ENCODE data around the gene CA5A. TPM values are rescaled to one million over a fixed set of nuclear protein-coding genes. Genes with fewer than 3 reads are reported as not detected.

The CA5A gene
- total and polyA plus RNA-seq, 2 of the 13 experiments (the other 11 are each of a cell fraction or from before 2014, with no cell fraction given), result 66.8 to 106 TPM

DNA sequence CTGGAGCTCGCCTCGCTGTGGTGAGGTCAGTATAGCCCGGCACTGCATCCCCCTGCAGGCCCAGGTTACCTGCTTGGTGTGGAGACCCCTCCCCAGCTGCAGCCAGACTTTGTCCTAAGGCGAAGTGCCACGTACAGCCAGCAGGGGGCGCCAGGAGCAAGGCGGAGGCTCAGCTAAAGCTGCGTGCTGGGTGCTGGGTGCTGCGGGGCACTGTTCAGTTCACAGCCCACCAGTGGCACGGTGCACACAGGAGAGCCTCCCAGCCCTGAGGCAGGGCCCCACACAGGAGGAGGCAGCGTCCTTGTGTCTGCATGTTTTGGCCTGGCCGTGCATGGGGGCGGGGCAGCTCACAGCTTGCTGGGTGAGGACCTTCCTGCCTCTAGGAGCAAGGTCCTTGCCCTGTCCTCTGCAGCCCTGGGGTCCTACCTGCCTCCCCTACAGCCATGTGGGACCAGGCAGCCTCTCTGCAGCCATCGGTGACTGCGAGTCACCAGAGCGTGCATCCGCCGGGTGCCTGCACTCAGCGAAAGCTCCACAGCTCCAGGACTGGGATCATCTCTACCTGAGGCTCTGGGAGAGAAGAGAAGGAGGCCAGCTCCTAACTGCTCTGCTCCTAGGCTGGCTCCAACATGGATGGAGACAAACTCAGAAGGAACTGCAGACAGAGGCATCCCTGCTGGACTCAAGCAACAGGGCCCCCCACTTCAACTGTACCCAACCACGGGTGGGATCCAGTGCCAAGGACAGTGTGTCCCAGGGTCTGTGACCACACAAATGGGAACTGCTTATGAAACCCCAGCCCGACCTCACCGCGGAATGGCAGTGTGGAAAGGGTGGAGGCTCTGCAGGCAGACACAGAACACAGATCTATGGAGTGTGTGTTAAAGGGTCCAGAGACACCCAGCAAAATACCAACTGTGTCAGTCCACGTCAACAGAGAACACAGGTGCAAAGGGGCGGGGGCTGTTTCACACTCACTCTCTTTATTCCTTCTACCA lies 86.0 kb downstream of the CA5A start (continued):
- TF ChIP-seq GZF1 (CRISPR knock-in tag; IDR thresholded peaks at IDR 0.05) (peak; percentile 63; the same call in 1 of the 2 replicates), BRCA1 (CRISPR knock-in tag; IDR thresholded peaks at IDR 0.05) (no peak), ZFP36 (IDR thresholded peaks at IDR 0.05; ENCODE audit: borderline replicate concordance, low read depth, low read length, partially characterized antibody) (peak; percentile 21), ZNF747 (CRISPR knock-in tag; IDR thresholded peaks at IDR 0.05; ENCODE audit: borderline replicate concordance) (peak; percentile 90; the same call in 1 of the 2 replicates), CENPX (CRISPR knock-in tag; IDR thresholded peaks at IDR 0.05) (no peak), PCBP1 (IDR thresholded peaks at IDR 0.05; ENCODE audit: borderline replicate concordance, low read depth, low read length) (0 out of 2 replicates have a peak, but pooled peaks have one; percentile 59), U2AF1 (optimal IDR thresholded peaks at IDR 0.05; ENCODE audit: low read depth, low read length) (no peak), ZNF367 (CRISPR knock-in tag; IDR thresholded peaks at IDR 0.05; ENCODE audit: borderline replicate concordance) (no peak), ZNF460 (CRISPR knock-in tag; IDR thresholded peaks at IDR 0.05; ENCODE audit: borderline replicate concordance) (peak; percentile 70; the same call in 1 of the 2 replicates), MEIS2 (CRISPR knock-in tag; IDR thresholded peaks at IDR 0.05) (peak; percentile 79; the same call in 1 of the 2 replicates), PCBP2 (optimal IDR thresholded peaks at IDR 0.05; ENCODE audit: low read depth, low read length, poor library complexity, severe bottlenecking) (no peak)
- TF ChIP-seq, protein P1, sequence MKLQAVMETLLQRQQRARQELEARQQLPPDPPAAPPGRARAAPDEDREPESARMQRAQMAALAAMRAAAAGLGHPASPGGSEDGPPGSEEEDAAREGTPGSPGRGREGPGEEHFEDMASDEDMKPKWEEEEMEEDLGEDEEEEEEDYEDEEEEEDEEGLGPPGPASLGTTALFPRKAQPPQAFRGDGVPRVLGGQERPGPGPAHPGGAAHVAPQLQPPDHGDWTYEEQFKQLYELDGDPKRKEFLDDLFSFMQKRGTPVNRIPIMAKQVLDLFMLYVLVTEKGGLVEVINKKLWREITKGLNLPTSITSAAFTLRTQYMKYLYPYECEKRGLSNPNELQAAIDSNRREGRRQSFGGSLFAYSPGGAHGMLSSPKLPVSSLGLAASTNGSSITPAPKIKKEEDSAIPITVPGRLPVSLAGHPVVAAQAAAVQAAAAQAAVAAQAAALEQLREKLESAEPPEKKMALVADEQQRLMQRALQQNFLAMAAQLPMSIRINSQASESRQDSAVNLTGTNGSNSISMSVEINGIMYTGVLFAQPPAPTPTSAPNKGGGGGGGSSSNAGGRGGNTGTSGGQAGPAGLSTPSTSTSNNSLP (IDR thresholded peaks at IDR 0.05; ENCODE audit: low read depth, low read length), result 0 out of 2 replicates have a peak, but pooled peaks have one; percentile 4
- TF ChIP-seq, protein P2, sequence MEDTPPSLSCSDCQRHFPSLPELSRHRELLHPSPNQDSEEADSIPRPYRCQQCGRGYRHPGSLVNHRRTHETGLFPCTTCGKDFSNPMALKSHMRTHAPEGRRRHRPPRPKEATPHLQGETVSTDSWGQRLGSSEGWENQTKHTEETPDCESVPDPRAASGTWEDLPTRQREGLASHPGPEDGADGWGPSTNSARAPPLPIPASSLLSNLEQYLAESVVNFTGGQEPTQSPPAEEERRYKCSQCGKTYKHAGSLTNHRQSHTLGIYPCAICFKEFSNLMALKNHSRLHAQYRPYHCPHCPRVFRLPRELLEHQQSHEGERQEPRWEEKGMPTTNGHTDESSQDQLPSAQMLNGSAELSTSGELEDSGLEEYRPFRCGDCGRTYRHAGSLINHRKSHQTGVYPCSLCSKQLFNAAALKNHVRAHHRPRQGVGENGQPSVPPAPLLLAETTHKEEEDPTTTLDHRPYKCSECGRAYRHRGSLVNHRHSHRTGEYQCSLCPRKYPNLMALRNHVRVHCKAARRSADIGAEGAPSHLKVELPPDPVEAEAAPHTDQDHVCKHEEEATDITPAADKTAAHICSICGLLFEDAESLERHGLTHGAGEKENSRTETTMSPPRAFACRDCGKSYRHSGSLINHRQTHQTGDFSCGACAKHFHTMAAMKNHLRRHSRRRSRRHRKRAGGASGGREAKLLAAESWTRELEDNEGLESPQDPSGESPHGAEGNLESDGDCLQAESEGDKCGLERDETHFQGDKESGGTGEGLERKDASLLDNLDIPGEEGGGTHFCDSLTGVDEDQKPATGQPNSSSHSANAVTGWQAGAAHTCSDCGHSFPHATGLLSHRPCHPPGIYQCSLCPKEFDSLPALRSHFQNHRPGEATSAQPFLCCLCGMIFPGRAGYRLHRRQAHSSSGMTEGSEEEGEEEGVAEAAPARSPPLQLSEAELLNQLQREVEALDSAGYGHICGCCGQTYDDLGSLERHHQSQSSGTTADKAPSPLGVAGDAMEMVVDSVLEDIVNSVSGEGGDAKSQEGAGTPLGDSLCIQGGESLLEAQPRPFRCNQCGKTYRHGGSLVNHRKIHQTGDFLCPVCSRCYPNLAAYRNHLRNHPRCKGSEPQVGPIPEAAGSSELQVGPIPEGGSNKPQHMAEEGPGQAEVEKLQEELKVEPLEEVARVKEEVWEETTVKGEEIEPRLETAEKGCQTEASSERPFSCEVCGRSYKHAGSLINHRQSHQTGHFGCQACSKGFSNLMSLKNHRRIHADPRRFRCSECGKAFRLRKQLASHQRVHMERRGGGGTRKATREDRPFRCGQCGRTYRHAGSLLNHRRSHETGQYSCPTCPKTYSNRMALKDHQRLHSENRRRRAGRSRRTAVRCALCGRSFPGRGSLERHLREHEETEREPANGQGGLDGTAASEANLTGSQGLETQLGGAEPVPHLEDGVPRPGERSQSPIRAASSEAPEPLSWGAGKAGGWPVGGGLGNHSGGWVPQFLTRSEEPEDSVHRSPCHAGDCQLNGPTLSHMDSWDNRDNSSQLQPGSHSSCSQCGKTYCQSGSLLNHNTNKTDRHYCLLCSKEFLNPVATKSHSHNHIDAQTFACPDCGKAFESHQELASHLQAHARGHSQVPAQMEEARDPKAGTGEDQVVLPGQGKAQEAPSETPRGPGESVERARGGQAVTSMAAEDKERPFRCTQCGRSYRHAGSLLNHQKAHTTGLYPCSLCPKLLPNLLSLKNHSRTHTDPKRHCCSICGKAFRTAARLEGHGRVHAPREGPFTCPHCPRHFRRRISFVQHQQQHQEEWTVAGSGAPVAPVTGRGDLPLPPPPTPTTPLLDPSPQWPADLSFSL (CRISPR knock-in tag; IDR thresholded peaks at IDR 0.05), result no peak
- TF ChIP-seq, protein P3, sequence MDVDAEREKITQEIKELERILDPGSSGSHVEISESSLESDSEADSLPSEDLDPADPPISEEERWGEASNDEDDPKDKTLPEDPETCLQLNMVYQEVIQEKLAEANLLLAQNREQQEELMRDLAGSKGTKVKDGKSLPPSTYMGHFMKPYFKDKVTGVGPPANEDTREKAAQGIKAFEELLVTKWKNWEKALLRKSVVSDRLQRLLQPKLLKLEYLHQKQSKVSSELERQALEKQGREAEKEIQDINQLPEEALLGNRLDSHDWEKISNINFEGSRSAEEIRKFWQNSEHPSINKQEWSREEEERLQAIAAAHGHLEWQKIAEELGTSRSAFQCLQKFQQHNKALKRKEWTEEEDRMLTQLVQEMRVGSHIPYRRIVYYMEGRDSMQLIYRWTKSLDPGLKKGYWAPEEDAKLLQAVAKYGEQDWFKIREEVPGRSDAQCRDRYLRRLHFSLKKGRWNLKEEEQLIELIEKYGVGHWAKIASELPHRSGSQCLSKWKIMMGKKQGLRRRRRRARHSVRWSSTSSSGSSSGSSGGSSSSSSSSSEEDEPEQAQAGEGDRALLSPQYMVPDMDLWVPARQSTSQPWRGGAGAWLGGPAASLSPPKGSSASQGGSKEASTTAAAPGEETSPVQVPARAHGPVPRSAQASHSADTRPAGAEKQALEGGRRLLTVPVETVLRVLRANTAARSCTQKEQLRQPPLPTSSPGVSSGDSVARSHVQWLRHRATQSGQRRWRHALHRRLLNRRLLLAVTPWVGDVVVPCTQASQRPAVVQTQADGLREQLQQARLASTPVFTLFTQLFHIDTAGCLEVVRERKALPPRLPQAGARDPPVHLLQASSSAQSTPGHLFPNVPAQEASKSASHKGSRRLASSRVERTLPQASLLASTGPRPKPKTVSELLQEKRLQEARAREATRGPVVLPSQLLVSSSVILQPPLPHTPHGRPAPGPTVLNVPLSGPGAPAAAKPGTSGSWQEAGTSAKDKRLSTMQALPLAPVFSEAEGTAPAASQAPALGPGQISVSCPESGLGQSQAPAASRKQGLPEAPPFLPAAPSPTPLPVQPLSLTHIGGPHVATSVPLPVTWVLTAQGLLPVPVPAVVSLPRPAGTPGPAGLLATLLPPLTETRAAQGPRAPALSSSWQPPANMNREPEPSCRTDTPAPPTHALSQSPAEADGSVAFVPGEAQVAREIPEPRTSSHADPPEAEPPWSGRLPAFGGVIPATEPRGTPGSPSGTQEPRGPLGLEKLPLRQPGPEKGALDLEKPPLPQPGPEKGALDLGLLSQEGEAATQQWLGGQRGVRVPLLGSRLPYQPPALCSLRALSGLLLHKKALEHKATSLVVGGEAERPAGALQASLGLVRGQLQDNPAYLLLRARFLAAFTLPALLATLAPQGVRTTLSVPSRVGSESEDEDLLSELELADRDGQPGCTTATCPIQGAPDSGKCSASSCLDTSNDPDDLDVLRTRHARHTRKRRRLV (CRISPR knock-in tag; IDR thresholded peaks at IDR 0.05), result peak; percentile 79; the same call in 1 of the 2 replicates
